NCI-H128 (cell line): ENCODE measurements around the gene LIF.

Experiments used
- DNase-seq: peaks from one replicate; lab custom pipeline; 2025; ENCODE audit not compliant: unreplicated experiment; lab: John Stamatoyannopoulos, UW

The LIF gene

GRCh38 chr22:30195245-30196140 is 51.1 kb downstream of the LIF start:
- no peak for DNase-seq

DNA sequence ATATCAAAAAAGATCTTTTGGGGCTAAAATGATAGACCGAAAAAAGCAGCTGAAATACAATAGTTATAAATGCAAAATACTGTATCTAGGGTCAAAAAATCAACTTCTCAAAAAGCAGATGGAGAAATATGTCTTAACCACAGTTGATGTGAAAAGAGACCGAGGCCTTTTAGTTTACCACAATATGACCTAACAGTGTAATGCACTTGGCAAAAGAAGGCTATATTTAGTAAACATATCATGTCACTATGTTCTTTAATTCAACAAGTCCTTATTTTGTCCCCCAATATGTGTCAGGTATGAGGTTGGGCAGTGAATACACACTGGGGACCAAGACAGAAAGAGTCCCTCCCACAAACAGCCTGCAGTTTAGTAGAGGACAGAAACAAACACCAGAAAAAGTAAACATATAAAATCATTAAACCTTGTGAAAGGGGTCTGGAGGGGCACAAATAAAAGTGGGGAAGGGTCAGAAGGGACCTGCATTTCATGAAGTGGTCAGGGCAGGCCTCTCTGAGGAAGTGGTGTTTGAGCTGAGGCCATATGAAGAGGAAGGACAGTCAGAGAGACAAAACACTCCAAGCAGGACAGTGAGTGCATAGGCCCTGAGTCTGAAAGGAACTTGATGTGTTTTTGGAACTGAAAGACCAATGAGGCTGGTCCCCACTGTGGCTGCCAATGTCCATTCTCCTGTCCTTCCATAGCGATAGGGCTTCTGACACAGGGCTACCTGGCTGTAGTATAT is 53.4 kb downstream of the LIF start:
- DNase-seq = no peak

DNA sequence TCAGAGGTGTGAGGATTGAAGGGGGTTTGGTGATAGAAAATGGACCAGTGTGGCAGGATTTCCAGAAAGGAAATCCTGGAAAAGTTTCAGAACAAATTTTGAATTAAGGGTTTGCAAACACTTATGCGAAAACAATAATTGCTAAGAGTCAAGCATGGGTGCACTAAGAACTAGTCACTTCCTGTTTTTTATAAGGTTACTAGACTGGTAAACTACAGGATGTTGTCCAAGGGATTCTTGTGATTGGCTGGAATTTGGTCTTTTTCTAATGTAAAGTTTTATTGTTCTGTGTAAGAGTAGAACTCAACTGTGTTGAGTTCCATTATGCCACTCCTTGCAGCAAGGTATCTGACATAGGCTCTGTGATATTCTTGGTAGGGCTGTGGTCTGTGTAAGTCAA is 54.1 kb downstream of the LIF start:
- no peak for DNase-seq

- no peak for DNase-seq
These were observed 55.4 kb downstream of the LIF start for GRCh38 chr22:30191040-30191701.

DNA sequence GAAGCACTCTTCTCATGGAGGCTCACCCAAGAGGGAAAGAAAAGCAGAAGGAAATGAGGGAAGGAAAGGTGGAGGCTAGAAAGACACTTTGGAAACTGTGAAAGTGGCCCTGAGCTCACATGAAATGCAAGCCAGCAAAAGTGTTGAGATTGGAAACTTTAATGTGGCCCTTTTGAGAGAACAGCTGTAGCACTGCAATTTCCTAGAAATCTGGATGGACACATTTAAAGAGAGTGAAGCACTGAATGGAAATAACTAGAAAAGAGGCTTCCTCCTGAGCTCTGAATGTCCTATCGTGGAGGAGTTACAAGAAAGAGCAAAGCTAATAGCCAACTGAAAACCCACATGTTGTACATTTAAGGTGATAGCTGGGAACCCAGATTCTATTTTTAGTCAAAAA is 56.0 kb downstream of the LIF start:
- no peak for DNase-seq
